Measurements from ENCODE around the gene CREB3L1. TPM values are rescaled to one million over a fixed set of nuclear protein-coding genes. Genes with fewer than 3 reads are reported as not detected.

The CREB3L1 gene
- total RNA-seq, 6 donors from 2014 or later, result 19.9 to 66.8 (median 38.7) TPM

GRCh38 chr11:46239801-46240061 lies 37.7 kb upstream of the CREB3L1 start:
- H3K9me3 ChIP-seq, result no peaks in the 10 kb centered on the region
- DNase-seq (no peak), ATAC-seq (ENCODE audit: low FRiP score in 2 of 2) (no peak)
- TF ChIP-seq CTCF (IDR thresholded peaks at IDR 0.05) (no peak), POLR2AphosphoS5 (IDR thresholded peaks at IDR 0.05) (no peak), EP300 (IDR thresholded peaks at IDR 0.05) (no peak), POLR2A (IDR thresholded peaks at IDR 0.05) (no peak)
- no peaks in the 10 kb centered on the region for H3K36me3 ChIP-seq
- peaks cover 30 to 49% (median 42%) of the 10 kb centered on the region in 4 donors for H3K4me1 ChIP-seq
- no peaks in the 10 kb centered on the region for H3K27me3 ChIP-seq
- H3K4me3 ChIP-seq, result no peak overlapping the region
- H3K27ac ChIP-seq, result peak overlapping the region in 1 of 4 donors; percentile 88
- 65 to 66% methylated on average over 4 of the region's 4 CpGs for WGBS, 2 donors

DNA sequence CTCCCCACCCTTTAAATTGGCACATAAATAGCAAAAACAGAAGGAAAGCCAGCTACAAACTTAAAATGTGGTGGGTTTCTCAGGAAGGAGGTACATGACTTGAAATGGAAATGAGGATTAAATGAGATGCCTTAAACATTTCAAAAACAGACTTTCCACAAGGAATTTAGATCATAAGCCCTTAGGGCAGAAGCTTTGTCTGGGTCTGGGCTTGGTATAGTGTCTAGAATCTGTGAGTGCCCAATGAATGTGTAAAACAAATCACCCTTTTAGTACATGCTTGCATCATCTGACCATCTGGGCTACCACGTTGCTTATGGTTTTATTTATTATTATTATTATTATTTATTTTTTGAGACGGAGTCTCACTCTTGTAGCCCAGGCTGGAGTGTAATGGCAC lies 37.1 kb upstream of the CREB3L1 start:
- Histone ChIP-seq H3K4me3 (no peak overlapping the region), H3K27me3 (no peaks in the 10 kb centered on the region), H3K36me3 (no peaks in the 10 kb centered on the region), H3K9me3 (no peaks in the 10 kb centered on the region), H3K4me1 (peaks cover 30 to 49% (median 42%) of the 10 kb centered on the region in 4 donors), H3K27ac (no peak overlapping the region)
- DNase-seq (no peak), ATAC-seq (ENCODE audit: low FRiP score in 2 of 2) (no peak)
- WGBS, 2 donors, result 84 to 91% methylated on average over 2 of the region's 2 CpGs
- TF ChIP-seq EP300 (IDR thresholded peaks at IDR 0.05), result no peak
- TF ChIP-seq POLR2A (IDR thresholded peaks at IDR 0.05), result no peak
- TF ChIP-seq CTCF (IDR thresholded peaks at IDR 0.05), result no peak
- no peak for TF ChIP-seq POLR2AphosphoS5 (IDR thresholded peaks at IDR 0.05)

DNA sequence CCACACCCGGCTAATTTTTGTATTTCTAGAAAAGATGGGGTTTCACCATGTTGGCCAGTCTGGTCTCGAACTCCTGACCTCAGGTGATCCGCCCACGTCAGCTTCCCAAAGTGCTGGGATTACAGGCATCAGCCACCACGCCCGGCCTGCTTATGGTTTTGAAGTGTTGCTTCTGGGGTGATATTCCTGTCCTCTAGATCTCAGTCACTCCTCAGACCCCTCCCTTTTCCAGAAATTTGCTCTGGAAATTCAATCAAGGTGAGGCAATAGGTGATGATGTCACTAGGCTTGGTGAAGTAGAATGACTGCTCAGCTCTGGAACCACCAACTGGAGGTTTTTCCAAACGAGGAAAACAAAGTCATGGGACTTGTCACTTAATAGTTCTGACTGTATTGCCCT lies 36.6 kb upstream of the CREB3L1 start:
- ATAC-seq (ENCODE audit: low FRiP score in 2 of 2) (no peak), DNase-seq (no peak)
- H3K9me3 ChIP-seq, result no peaks in the 10 kb centered on the region
- no peak overlapping the region for H3K27ac ChIP-seq
- 86 to 92% methylated on average over 7 of the region's 7 CpGs for WGBS, 2 donors
- TF ChIP-seq EP300 (IDR thresholded peaks at IDR 0.05) (no peak), CTCF (IDR thresholded peaks at IDR 0.05) (no peak), POLR2AphosphoS5 (IDR thresholded peaks at IDR 0.05) (no peak), POLR2A (IDR thresholded peaks at IDR 0.05) (no peak)
- no peaks in the 10 kb centered on the region for H3K36me3 ChIP-seq
- H3K4me3 ChIP-seq, result no peak overlapping the region
- peaks cover 30 to 49% (median 42%) of the 10 kb centered on the region in 4 donors for H3K4me1 ChIP-seq
- no peaks in the 10 kb centered on the region for H3K27me3 ChIP-seq

GRCh38 chr11:46242041-46242951 lies 35.2 kb upstream of the CREB3L1 start:
- TF ChIP-seq CTCF (IDR thresholded peaks at IDR 0.05) (no peak), EP300 (IDR thresholded peaks at IDR 0.05) (no peak), POLR2A (IDR thresholded peaks at IDR 0.05) (no peak), POLR2AphosphoS5 (IDR thresholded peaks at IDR 0.05) (no peak)
- H3K36me3 ChIP-seq, result no peaks in the 10 kb centered on the region
- peaks cover 21 to 41% (median 35%) of the 10 kb centered on the region in 4 donors for H3K4me1 ChIP-seq
- H3K27me3 ChIP-seq, result no peaks in the 10 kb centered on the region
- 76 to 79% methylated on average over 9 of the region's 9 CpGs for WGBS, 2 donors
- ATAC-seq (ENCODE audit: low FRiP score in 2 of 2) (no peak), DNase-seq (no peak)
- H3K4me3 ChIP-seq, result peak overlapping the region in 3 of 4 donors; percentile 43 to 54 (median 52)
- H3K9me3 ChIP-seq, result no peaks in the 10 kb centered on the region
- H3K27ac ChIP-seq, result peak overlapping the region; percentile 78 to 85 (median 80)

Measured in upper lobe of left lung (tissue), 6 donors.